Measurements from ENCODE around the gene MRPL2.

GRCh38 chr6:43040542-43041257 is 18.5 kb downstream of the MRPL2 start:
- TF ChIP-seq POLR2A (IDR thresholded peaks at IDR 0.05) (no peak), CTCF (IDR thresholded peaks at IDR 0.05) (no peak)

Data from body of pancreas (tissue), 4 donors.